ENCODE data around the gene NTMT1. TPM values are rescaled to one million over a fixed set of nuclear protein-coding genes. Genes with fewer than 3 reads are reported as not detected.

NTMT1 gene
- total and polyA plus RNA-seq, 12 donors = 54.0 to 123 (median 61.9) TPM

DNA sequence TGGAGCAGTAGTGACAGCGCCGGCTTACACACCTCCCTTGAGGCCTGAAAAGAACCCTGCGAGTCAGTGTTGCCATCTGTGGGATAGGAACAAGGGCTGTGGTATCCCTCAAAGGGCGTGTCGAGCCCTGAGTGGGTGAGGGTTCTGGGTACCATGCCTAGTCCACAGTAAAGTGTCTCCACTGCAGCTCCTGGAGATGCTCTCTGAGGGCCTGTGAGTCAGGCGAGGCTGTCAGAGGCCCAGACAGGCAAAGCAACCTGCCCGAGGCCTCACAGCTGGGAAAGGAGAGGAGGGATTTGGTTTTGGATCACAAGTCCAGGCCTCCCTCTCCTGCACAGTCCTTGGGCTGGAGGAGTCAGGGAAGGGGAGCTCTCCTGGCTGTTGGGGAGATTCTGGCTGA lies 45.6 kb downstream of the NTMT1 start:
- peaks cover 5 to 33% (median 23%) of the 10 kb centered on the region in 7 donors for H3K27me3 ChIP-seq
- intact Hi-C loops (cut with DNase I) = no loop called here
- WGBS, 2 donors = 82 to 84% methylated on average over 7 of the region's 7 CpGs
- H3K4me3 ChIP-seq = no peak overlapping the region
- H3K36me3 ChIP-seq = no peaks in the 10 kb centered on the region
- H3K4me1 ChIP-seq = peaks cover 0 to 3% (median 0%) of the 10 kb centered on the region in 9 donors
- peak in 1 of 8 donors; percentile 16 for ATAC-seq
- no peak for TF ChIP-seq CTCF (IDR thresholded peaks at IDR 0.05)
- no peak overlapping the region for H3K27ac ChIP-seq
- no peak for DNase-seq
- no peaks in the 10 kb centered on the region for H3K9me3 ChIP-seq

DNA sequence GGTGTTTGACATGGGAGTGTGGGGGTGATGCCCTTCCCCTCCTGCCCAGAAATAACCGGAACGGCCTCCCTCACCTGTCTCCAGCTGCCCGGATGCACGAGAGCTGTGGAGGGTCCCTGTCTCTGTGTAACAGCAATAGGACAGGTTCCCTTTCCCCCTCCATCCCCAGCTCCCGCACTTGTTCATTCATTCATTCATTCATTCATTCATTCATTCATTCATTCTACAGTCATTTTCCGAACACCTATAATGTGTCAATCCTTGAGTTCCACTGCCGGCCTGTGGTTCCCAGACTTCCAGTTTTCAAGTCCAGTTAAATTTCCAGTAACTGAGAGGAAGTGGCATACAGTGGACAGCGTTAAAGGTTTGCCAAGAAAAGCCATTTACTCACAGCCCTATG lies 46.7 kb downstream of the NTMT1 start:
- DNase-seq (no peak), ATAC-seq (no peak)
- no peaks in the 10 kb centered on the region for H3K36me3 ChIP-seq
- no peak overlapping the region for H3K4me3 ChIP-seq
- intact Hi-C loops (cut with DNase I) = no loop called here
- peaks cover 0 to 3% (median 0%) of the 10 kb centered on the region in 9 donors for H3K4me1 ChIP-seq
- 84 to 89% methylated on average over 8 of the region's 8 CpGs for WGBS, 2 donors
- H3K27me3 ChIP-seq = peaks cover 0 to 28% (median 11%) of the 10 kb centered on the region in 7 donors
- no peak overlapping the region for H3K27ac ChIP-seq
- no peak for TF ChIP-seq CTCF (IDR thresholded peaks at IDR 0.05)
- H3K9me3 ChIP-seq = no peaks in the 10 kb centered on the region

GRCh38 chr9:129673602-129674001 lies 47.6 kb downstream of the NTMT1 start:
- ATAC-seq (no peak), DNase-seq (no peak)
- Histone ChIP-seq H3K9me3 (no peaks in the 10 kb centered on the region), H3K27me3 (peaks cover 0 to 20% (median 13%) of the 10 kb centered on the region in 7 donors), H3K4me1 (peaks cover 0 to 3% (median 0%) of the 10 kb centered on the region in 9 donors), H3K36me3 (no peaks in the 10 kb centered on the region), H3K27ac (no peak overlapping the region), H3K4me3 (no peak overlapping the region)
- no peak for TF ChIP-seq CTCF (IDR thresholded peaks at IDR 0.05)
- WGBS, 2 donors = 69 to 78% methylated on average over 12 of the region's 12 CpGs
- intact Hi-C loops (cut with DNase I) = no loop called here

- WGBS, 2 donors = 85 to 86% methylated on average over 7 of the region's 7 CpGs
- Histone ChIP-seq H3K27me3 (peaks cover 0 to 25% (median 17%) of the 10 kb centered on the region in 7 donors), H3K9me3 (no peaks in the 10 kb centered on the region), H3K4me1 (peaks cover 0 to 3% (median 0%) of the 10 kb centered on the region in 9 donors), H3K4me3 (no peak overlapping the region), H3K36me3 (no peaks in the 10 kb centered on the region), H3K27ac (no peak overlapping the region)
- TF ChIP-seq CTCF (IDR thresholded peaks at IDR 0.05) = no peak
- intact Hi-C loops (cut with DNase I) = no loop called here
- no peak for DNase-seq
- no peak for ATAC-seq
Observed at GRCh38 chr9:129674229-129674628, 48.3 kb downstream of the NTMT1 start.
